Measurements from ENCODE around the gene SDHA.
"Not testable (repeated sequence)": the region's sequence is repeated elsewhere in the genome, so short reads cannot be mapped to it uniquely, and the experiment has no call there.

The SDHA gene

GRCh38 chr5:217494-218456 is at the start of gene SDHA, which contains the start of gene CCDC127:
Gene SDHA (plus strand): TSS chr5:218320. CDS start chr5:218356, 36 bp downstream.
Gene CCDC127 (minus strand): TSS chr5:218153. CDS start chr5:216849, 1,304 bp downstream.
- peak; percentile 75 to 98 (median 94) for DNase-seq
- intact Hi-C loops (cut with DNase I): not testable (repeated sequence)

- DNase-seq: peak in 10 of 42 donors; percentile 13 to 44 (median 29)
Observed at GRCh38 chr5:169071-169727, 48.9 kb upstream of the SDHA start.

GRCh38 chr5:169728-170094 is 48.4 kb upstream of the SDHA start:
- peak in 4 of 42 donors; percentile 6 to 21 (median 8) for DNase-seq
- intact Hi-C loops (cut with DNase I): no loop called here

More at GRCh38 chr5:169071-169727, 48.9 kb upstream of the SDHA start:
- intact Hi-C loops (cut with DNase I): no loop called here

DNA sequence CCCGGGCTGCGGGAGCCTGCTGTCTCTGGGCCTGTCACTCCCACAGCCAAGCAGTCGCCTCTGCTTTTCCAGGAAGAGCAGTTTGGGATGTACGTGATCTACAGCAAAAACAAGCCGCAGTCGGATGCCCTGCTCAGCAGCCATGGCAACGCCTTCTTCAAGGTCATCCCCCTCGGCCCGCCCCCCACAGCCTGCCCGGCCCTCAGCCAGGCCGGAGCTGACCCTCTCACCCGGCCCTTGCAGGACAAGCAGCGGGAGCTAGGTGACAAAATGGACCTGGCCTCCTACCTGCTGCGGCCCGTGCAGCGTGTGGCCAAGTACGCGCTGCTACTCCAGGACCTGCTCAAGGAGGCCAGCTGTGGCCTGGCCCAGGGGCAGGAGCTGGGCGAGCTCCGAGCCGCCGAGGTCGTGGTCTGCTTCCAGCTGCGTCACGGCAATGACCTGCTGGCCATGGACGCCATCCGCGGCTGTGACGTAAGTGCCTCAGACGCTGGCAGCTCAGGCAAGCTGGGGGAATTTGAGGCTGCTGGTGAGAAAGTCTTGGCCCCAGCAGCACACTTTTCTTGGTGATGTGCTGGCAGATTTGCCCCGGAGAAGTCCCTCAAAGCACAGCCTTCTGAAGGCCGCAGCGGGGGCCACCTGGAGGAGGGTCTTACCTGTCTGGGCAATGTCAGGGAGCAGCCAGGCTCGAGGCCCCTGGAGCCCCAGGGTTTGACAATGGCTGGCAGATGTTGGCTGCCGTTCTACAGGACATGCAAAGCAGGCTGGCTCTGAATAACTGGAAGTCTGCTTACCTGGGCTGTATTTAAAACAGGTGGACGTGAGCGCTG is 46.9 kb upstream of the SDHA start:
- DNase-seq: peak in 10 of 42 donors; percentile 1 to 40 (median 8)
- intact Hi-C loops (cut with DNase I): no loop called here

DNA sequence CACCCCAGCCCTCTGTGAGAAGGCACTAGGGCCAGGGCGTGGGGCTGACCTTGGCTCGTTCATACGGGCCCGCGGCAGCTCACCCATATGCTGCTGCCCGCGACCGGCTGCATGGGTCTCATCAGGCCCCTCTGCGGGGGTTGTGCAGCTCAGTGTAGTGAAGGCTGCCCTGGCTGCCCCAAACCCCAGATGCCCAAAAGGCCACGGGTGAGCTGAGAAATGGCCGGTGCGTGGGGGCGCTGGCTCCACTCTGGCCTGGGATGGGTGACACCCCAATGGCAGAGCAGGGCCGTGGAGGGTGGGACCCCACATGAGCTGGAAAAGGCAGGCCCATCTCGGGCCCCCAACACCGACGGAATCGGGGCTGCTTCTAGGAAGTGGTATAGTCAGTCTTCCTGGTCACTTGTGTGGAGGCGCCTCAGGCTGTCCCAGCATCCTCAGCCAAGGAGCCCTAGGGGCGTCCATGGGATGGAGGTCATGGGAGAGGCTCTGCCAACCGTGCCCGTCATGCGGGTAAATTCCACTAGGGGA is 46.3 kb upstream of the SDHA start:
- peak in 10 of 42 donors; percentile 1 to 34 (median 10) for DNase-seq
- intact Hi-C loops (cut with DNase I): no loop called here

DNA sequence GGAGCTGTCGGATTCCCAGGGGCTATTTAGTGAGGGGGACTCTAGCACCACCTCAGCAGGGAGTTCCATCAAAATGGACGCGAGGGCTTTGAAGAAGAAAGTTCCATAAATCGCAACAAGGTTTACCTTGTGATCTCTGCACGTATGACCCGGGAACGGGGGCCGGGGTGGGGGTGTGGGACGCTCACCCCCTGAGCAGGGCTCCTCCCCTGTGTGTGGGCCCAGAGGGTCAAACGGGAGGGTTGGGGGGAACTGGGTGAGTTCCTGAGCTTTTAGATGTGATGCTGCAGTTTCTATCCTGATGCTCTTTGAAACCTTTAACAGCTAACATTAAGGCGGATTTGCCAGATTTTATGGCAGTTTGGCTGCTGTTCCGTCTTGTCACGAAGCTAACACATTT is 45.7 kb upstream of the SDHA start:
- intact Hi-C loops (cut with DNase I): no loop called here
- DNase-seq: peak in 6 of 42 donors; percentile 2 to 22 (median 8)

GRCh38 chr5:172841-173251 is 45.3 kb upstream of the SDHA start:
- intact Hi-C loops (cut with DNase I): no loop called here
- peak in 7 of 42 donors; percentile 0 to 27 (median 10) for DNase-seq

GRCh38 chr5:173392-174290 is 44.5 kb upstream of the SDHA start:
- intact Hi-C loops (cut with DNase I): no loop called here
- DNase-seq: peak in 3 of 42 donors; percentile 2 to 12 (median 3)

DNA sequence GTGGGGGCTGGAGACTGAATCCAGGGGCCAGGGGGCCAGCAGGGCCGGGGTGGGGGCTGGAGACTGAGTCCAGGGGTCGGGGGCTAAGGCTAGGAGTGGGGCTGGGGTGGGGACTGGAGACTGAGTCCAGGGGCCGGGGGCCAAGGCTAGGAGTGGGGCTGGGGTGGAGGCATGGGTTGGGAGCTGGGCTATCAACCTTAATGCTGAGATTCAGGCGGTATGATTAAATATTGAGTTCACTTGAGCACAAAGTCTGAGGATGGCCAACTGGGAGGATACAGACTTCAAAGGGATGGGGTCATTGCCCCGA is 43.9 kb upstream of the SDHA start:
- intact Hi-C loops (cut with DNase I): no loop called here
- no peak for DNase-seq

GRCh38 chr5:174876-175465 is 43.1 kb upstream of the SDHA start:
- peak in 1 of 42 donors; percentile 1 for DNase-seq
- intact Hi-C loops (cut with DNase I): no loop called here

DNA sequence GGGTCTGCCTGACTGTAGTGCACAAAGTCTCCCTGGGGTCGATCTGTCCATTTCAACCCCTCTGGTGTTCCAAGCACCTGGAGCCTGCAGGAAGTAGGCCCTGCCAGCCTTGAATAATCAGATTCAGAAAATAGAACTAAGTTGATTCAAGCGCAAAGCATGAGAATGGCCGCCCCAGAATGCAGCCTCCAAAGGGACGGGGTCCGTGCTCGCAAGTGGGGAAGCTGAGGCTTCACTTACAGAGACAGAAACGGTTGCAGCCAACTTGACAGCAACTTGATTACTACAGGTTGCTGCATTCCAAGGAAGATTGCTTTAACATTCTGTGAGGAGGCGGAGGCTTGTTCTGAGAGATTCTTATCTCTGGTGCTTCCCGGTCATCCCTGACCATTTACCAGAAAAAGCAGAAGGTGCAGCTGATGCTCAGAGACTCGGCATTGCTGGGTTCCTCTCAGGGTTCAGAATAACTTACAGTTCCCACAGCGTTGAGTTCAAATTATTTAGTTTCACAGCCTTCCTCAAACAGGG is 41.8 kb upstream of the SDHA start:
- intact Hi-C loops (cut with DNase I): no loop called here

DNA sequence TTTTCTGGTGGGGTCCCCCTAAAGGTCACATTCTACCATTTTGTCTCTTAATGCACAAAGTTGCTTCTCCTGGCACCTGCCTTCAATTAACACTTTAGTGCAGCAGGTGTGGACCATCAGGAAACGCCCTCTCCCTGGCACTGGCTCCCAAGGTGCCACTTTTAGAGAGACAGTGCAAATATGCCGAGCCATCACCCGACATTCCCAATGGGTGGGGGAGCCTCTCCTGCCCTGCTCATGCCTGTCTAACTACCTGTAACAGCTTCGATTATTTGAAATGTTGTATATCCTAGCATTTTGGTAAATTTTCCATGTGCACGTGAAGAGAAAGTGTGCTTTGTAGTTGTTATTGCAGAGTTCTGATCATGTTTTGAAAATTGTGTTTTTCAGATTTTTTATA is 40.0 kb upstream of the SDHA start:
- no peak for DNase-seq
- intact Hi-C loops (cut with DNase I): no loop called here

More for the DNA sequence above, 41.8 kb upstream of the SDHA start:
- DNase-seq: no peak

DNA sequence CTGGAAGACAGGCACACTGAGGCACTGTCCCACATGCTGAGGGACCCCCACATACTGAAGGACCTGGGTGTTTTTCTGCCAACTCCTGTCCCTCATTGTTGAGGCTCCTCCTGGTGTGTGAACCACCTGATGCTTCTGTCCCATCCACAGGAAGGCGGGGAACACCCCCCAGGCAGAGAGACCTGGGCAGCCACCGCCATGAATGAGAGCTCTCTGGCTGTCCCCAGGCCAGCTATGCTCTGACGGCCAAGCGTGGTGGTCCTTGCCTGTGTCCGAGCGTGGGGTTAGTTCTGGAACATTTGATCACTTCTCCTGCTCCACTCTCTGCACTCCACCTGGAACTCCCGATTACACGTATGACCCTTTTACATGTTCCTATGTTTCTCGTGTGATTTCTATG is 38.7 kb upstream of the SDHA start:
- no peak for DNase-seq
- intact Hi-C loops (cut with DNase I): no loop called here

GRCh38 chr5:180286-180918 is 37.7 kb upstream of the SDHA start:
- intact Hi-C loops (cut with DNase I): no loop called here

GRCh38 chr5:181160-181559 is 37.0 kb upstream of the SDHA start:
- DNase-seq: no peak
- intact Hi-C loops (cut with DNase I): no loop called here

More at GRCh38 chr5:180286-180918, 37.7 kb upstream of the SDHA start:
- no peak for DNase-seq

GRCh38 chr5:181566-181965 is 36.6 kb upstream of the SDHA start:
- intact Hi-C loops (cut with DNase I): no loop called here
- no peak for DNase-seq

- intact Hi-C loops (cut with DNase I): no loop called here
Observed at GRCh38 chr5:182126-182525, 36.0 kb upstream of the SDHA start.

More at GRCh38 chr5:182126-182525, 36.0 kb upstream of the SDHA start:
- no peak for DNase-seq

Measured in head of caudate nucleus (tissue), 42 donors.